A549 (cell line): Measurements from ENCODE around the gene ONECUT3. TPM values are rescaled to one million over a fixed set of nuclear protein-coding genes. Genes with fewer than 3 reads are reported as not detected.

Source experiments
- ATAC-seq, 2 experiments: fragments of 200-7000 bp in 1 of 2; fragments of >200 bp in 1 of 2; cut with Nextera tagmentation in 1 of 2; cut with Tn5 transposase in 1 of 2; 3 replicates each; pipeline versions ENCODE4 v1.8.0 to v1.9.1; 2018 to 2020; ENCODE audit warnings: mild to moderate bottlenecking in 1 of 2, moderate library complexity in 1 of 2
- CTCF ChIA-PET: fragments of 300-600 bp; sonication (Branson Sonifier 250); formaldehyde crosslinking; extraction: SDS; loops from one replicate; lab custom pipeline; 2021; ENCODE audit warnings: antibody characterized with exemption, inconsistent platforms; lab: Yijun Ruan, JAX
- POLR2A ChIA-PET: fragments of 350-600 bp; formaldehyde crosslinking; extraction: SDS; loops from one replicate; lab custom pipeline; 2021; ENCODE audit warnings: antibody characterized with exemption, inconsistent platforms; lab: Yijun Ruan, JAX
- DNase-seq, 2 experiments: peaks; one replicate each; pipeline versions ENCODE4 v3.0.0 to v3.0.0-alpha.2; 2011 to 2016; ENCODE audit warnings: low read depth in 1 of 2, low spot score in 1 of 2
- FAIRE-seq: peaks from 2 replicates; lab custom pipeline; 2011; peaks lifted over from hg19 to GRCh38; lab: Jason Lieb, UNC
- H3K27ac ChIP-seq, 2 experiments: fragments of >200 bp; sonication (Bioruptor Twin); formaldehyde crosslinking; 3 replicates each; pipeline ENCODE4 v1.5.1; 2016 to 2017
- H3K4me1 ChIP-seq: fragments of >200 bp; sonication (Bioruptor Twin); formaldehyde crosslinking; 3 replicates; pipeline ENCODE4 v1.6.1; 2016
- H3K4me2 ChIP-seq: fragments of >200 bp; sonication (Bioruptor Twin); formaldehyde crosslinking; 3 replicates; pipeline ENCODE4 v1.6.1; 2016
- H3K4me3 ChIP-seq: fragments of >200 bp; sonication (Bioruptor Twin); formaldehyde crosslinking; 3 replicates; pipeline ENCODE4 v1.5.1; 2016
- H3K9me3 ChIP-seq: fragments of >200 bp; sonication (Bioruptor Twin); formaldehyde crosslinking; 3 replicates; pipeline ENCODE4 v1.6.1; 2016
- BHLHE40 ChIP-seq: IDR thresholded peaks from 2 replicates; pipeline ENCODE4 v1.6.1; 2012; ENCODE audit warnings: low read depth, low read length, inconsistent platforms
- CEBPB ChIP-seq, 2 experiments: fragments of >200 bp in 1 of 2; sonication (Bioruptor Twin) in 1 of 2; formaldehyde crosslinking in 1 of 2; IDR thresholded peaks; 2 replicates each; pipeline ENCODE4 v1.6.1; 2012 to 2016
- EHF ChIP-seq: fragments of 250-450 bp; sonication (Bioruptor Pico); IDR thresholded peaks from 2 replicates; pipeline ENCODE4 v1.5.0; 2020; ENCODE audit warnings: mild to moderate bottlenecking
- EHMT2 ChIP-seq: fragments of 200-600 bp; sonication (generic); IDR thresholded peaks from 2 replicates; pipeline ENCODE4 v1.6.1; 2016; ENCODE audit warnings: antibody characterized with exemption, low read depth, mild to moderate bottlenecking, moderate library complexity
- EP300 ChIP-seq, 2 experiments: fragments of >200 bp; sonication (Bioruptor Twin); formaldehyde crosslinking; IDR thresholded peaks; 2 replicates in 1 of 2; 3 replicates in 1 of 2; pipeline ENCODE4 v1.6.1; 2016 to 2017
- HEYL ChIP-seq: fragments of 250-450 bp; sonication (Bioruptor Pico); IDR thresholded peaks from 2 replicates; pipeline ENCODE4 v1.8.0; 2021; ENCODE audit warnings: mild to moderate bottlenecking, moderate library complexity
- MYC ChIP-seq: IDR thresholded peaks from 2 replicates; pipeline ENCODE4 v1.6.1; 2012; ENCODE audit warnings: mild to moderate bottlenecking, inconsistent platforms, low read length, improper control_type of control experiment, borderline replicate concordance
- NFE2L2 ChIP-seq: fragments of 150-350 bp; conservative IDR thresholded peaks from 2 replicates; pipeline ENCODE4 v1.6.1; 2014; ENCODE audit warnings: low read length
- POLR2AphosphoS2 ChIP-seq: conservative IDR thresholded peaks from 2 replicates; pipeline ENCODE4 v1.6.1; 2012; ENCODE audit warnings: low read length, improper control_type of control experiment, inconsistent platforms
- SMC3 ChIP-seq: fragments of >200 bp; sonication (Bioruptor Twin); formaldehyde crosslinking; IDR thresholded peaks from 3 replicates; pipeline ENCODE4 v1.6.1; 2018; ENCODE audit warnings: inconsistent platforms
- SREBF2 ChIP-seq: fragments of 450-650 bp; IDR thresholded peaks from 2 replicates; pipeline ENCODE4 v1.6.1; 2014; ENCODE audit warnings: mild to moderate bottlenecking, moderate library complexity
- TP53 ChIP-seq: fragments of 250-450 bp; sonication (Bioruptor Pico); IDR thresholded peaks from 2 replicates; pipeline ENCODE4 v1.5.0; 2021; ENCODE audit warnings: mild to moderate bottlenecking, moderate library complexity
- ZSCAN20 ChIP-seq: fragments of 250-450 bp; sonication (Bioruptor Pico); IDR thresholded peaks from 2 replicates; pipeline ENCODE4 v1.8.0; 2022; ENCODE audit warnings: mild to moderate bottlenecking, moderate library complexity
- WGBS: methylation state at CpG from one replicate; pipeline ENCODE4 v1.1.6; 2017; ENCODE audit errors: missing lambda C conversion rate; 5-methylcytosine and 5-hydroxymethylcytosine counted together
- polyA plus RNA-seq, 4 experiments: library from polyadenylated mRNA; depleted of rRNA in 3 of 4; stranded (reverse); fragments of >200 nt; fragmentation: RNase III in 1 of 4; extraction: RNeasy Plus Mini Kit Qiagen cat#74134 plus additional on column Dnase treatment in 1 of 4; gene quantifications; 2 replicates in 3 of 4; 3 replicates in 1 of 4; pipeline ENCODE4 v1.2.3, GENCODE V29; 2011 to 2017
- small RNA-seq, 6 experiments: library from RNA; depleted of rRNA; stranded (forward); fragments of <200 nt; gene quantifications; one replicate each; pipeline ENCODE3, GENCODE V24; 2012
- TF ChIP-seq, protein P1 (sequence below): fragments of 150-350 bp; IDR thresholded peaks from 2 replicates; pipeline ENCODE4 v1.6.1; 2014; ENCODE audit warnings: low read depth, mild to moderate bottlenecking, low read length
- TF ChIP-seq, protein P2 (sequence below): fragments of 250-450 bp; sonication (Bioruptor Pico); IDR thresholded peaks from 2 replicates; pipeline ENCODE4 v1.5.0; 2020; ENCODE audit warnings: low read depth, mild to moderate bottlenecking, moderate library complexity
- TF ChIP-seq, protein P3 (sequence below): IDR thresholded peaks from 2 replicates; pipeline ENCODE4 v1.6.1; 2012; ENCODE audit warnings: low read depth, borderline replicate concordance
- TF ChIP-seq, protein P4 (sequence below): fragments of 200-600 bp; sonication (generic); IDR thresholded peaks from 2 replicates; pipeline ENCODE4 v1.6.1; 2016; ENCODE audit warnings: antibody characterized with exemption, mild to moderate bottlenecking, moderate library complexity
- TF ChIP-seq, protein P5 (sequence below): fragments of 450-650 bp; IDR thresholded peaks from 2 replicates; pipeline ENCODE4 v1.6.1; 2014; ENCODE audit warnings: antibody characterized with exemption

The ONECUT3 gene
- polyA plus RNA-seq, 2 of the 4 experiments (the other 2 are of a cell fraction): 0.01 TPM; not detected in 1

DNA sequence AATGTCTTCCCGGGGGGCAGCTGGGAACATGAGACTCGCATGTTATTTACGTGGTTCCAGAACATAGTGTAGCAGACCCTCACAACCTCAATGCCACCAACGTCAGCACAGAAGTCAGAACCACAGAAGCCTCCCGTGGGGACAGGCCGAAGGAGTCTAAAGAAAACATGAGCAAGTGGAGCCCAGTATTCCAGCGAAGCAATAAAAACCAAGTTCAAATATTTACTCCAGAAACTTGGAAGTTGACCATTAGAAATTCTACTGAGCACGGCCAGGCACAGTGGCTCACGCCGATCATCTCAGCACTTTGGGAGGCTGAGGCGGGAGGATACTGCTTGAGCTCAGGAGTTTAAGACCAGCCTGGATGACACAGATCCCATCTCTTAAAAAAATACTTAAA lies 76.7 kb downstream of the ONECUT3 start:
- H3K4me2 ChIP-seq: no peak overlapping the region
- TF ChIP-seq ZSCAN20 (no peak), SREBF2 (no peak), EHF (CRISPR knock-in tag) (no peak), EP300 (IDR thresholded peaks at IDR 0.05) (no peak), EHMT2 (no peak), MYC (no peak)
- TF ChIP-seq, protein P1, sequence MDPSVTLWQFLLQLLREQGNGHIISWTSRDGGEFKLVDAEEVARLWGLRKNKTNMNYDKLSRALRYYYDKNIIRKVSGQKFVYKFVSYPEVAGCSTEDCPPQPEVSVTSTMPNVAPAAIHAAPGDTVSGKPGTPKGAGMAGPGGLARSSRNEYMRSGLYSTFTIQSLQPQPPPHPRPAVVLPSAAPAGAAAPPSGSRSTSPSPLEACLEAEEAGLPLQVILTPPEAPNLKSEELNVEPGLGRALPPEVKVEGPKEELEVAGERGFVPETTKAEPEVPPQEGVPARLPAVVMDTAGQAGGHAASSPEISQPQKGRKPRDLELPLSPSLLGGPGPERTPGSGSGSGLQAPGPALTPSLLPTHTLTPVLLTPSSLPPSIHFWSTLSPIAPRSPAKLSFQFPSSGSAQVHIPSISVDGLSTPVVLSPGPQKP: no peak
- TF ChIP-seq, protein P2, sequence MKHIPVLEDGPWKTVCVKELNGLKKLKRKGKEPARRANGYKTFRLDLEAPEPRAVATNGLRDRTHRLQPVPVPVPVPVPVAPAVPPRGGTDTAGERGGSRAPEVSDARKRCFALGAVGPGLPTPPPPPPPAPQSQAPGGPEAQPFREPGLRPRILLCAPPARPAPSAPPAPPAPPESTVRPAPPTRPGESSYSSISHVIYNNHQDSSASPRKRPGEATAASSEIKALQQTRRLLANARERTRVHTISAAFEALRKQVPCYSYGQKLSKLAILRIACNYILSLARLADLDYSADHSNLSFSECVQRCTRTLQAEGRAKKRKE (CRISPR knock-in tag): no peak
- TF ChIP-seq, protein P3, sequence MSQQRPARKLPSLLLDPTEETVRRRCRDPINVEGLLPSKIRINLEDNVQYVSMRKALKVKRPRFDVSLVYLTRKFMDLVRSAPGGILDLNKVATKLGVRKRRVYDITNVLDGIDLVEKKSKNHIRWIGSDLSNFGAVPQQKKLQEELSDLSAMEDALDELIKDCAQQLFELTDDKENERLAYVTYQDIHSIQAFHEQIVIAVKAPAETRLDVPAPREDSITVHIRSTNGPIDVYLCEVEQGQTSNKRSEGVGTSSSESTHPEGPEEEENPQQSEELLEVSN: no peak
- TF ChIP-seq, protein P4, sequence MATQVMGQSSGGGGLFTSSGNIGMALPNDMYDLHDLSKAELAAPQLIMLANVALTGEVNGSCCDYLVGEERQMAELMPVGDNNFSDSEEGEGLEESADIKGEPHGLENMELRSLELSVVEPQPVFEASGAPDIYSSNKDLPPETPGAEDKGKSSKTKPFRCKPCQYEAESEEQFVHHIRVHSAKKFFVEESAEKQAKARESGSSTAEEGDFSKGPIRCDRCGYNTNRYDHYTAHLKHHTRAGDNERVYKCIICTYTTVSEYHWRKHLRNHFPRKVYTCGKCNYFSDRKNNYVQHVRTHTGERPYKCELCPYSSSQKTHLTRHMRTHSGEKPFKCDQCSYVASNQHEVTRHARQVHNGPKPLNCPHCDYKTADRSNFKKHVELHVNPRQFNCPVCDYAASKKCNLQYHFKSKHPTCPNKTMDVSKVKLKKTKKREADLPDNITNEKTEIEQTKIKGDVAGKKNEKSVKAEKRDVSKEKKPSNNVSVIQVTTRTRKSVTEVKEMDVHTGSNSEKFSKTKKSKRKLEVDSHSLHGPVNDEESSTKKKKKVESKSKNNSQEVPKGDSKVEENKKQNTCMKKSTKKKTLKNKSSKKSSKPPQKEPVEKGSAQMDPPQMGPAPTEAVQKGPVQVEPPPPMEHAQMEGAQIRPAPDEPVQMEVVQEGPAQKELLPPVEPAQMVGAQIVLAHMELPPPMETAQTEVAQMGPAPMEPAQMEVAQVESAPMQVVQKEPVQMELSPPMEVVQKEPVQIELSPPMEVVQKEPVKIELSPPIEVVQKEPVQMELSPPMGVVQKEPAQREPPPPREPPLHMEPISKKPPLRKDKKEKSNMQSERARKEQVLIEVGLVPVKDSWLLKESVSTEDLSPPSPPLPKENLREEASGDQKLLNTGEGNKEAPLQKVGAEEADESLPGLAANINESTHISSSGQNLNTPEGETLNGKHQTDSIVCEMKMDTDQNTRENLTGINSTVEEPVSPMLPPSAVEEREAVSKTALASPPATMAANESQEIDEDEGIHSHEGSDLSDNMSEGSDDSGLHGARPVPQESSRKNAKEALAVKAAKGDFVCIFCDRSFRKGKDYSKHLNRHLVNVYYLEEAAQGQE: no peak
- no peak for FAIRE-seq
- 84% methylated on average over 11 of the region's 11 CpGs for WGBS
- no peak for ATAC-seq
- POLR2A ChIA-PET: no interaction called here
- H3K4me3 ChIP-seq: no peak overlapping the region
- no peak overlapping the region for H3K27ac ChIP-seq
- no peaks in the 10 kb centered on the region for H3K9me3 ChIP-seq
- H3K4me1 ChIP-seq: peaks cover 10% of the 10 kb centered on the region
- CTCF ChIA-PET: interaction anchor here (1.4 to 14.1 kb wide), 4 partner anchors 11 to 158 kb away, joined by 5 to 212 read pairs (median 5); no protein-coding TSS in a partner anchor
- no peak for DNase-seq

DNA sequence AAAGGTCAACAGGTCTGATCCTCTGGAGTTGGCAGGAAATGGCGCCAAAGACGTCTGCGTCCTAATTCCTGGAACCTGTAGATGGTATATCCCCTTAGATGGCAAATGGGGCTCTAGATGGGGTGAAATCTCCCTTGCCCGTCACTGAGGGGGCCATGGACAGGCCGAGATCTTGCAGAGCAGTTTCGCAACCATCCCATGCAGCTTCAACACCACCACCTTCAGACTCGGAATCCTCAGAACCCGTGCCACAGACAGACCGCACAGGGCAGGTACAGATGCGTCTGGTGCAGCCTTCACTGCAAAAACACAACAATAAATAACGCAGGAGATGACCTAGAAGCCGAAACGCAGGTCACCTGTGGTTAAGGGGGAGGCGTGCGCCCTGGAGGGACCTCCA lies 77.3 kb downstream of the ONECUT3 start:
- no peak overlapping the region for H3K27ac ChIP-seq
- POLR2A ChIA-PET: no interaction called here
- FAIRE-seq: no peak
- ATAC-seq: no peak
- DNase-seq: no peak
- H3K4me3 ChIP-seq: no peak overlapping the region
- H3K4me2 ChIP-seq: no peak overlapping the region
- CTCF ChIA-PET: interaction anchor here (1.4 to 14.1 kb wide), 4 partner anchors 10 to 158 kb away, joined by 5 to 212 read pairs (median 5); no protein-coding TSS in a partner anchor
- H3K4me1 ChIP-seq: peaks cover 10% of the 10 kb centered on the region
- 96% methylated on average over 15 of the region's 15 CpGs for WGBS
- TF ChIP-seq BHLHE40 (no peak), ZSCAN20 (no peak), SMC3 (no peak), HEYL (no peak), NFE2L2 (no peak), CEBPB (IDR thresholded peaks at IDR 0.05) (peak in 1 of 2 experiments; percentile 31; a peak in 1 of 4 replicates), TP53 (CRISPR knock-in tag) (no peak), POLR2AphosphoS2 (no peak)
- TF ChIP-seq, protein P5, sequence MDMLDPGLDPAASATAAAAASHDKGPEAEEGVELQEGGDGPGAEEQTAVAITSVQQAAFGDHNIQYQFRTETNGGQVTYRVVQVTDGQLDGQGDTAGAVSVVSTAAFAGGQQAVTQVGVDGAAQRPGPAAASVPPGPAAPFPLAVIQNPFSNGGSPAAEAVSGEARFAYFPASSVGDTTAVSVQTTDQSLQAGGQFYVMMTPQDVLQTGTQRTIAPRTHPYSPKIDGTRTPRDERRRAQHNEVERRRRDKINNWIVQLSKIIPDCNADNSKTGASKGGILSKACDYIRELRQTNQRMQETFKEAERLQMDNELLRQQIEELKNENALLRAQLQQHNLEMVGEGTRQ: no peak
- no peaks in the 10 kb centered on the region for H3K9me3 ChIP-seq

Small RNA genes lying within 50 kb of the gene (small RNA-seq; reads per million reads assigned to genes)
- 0 reads per million in 6 experiments for gene RF00017

Other genes with a start within 250 kb of the ONECUT3 start
- gene ADAMTSL5, start 240.5 kb upstream of the ONECUT3 start, polyA plus RNA-seq (2011; rRNA removed): 1.4 and 2.3 TPM in 2 replicates
- gene ADAMTSL5, start 240.5 kb upstream of the ONECUT3 start, polyA plus RNA-seq (2017; fragmentation: RNase III; extraction: RNeasy Plus Mini Kit Qiagen cat#74134 plus additional on column Dnase treatment): 3.0 to 4.1 TPM (median 3.1 TPM) in 3 replicates
- gene PLK5, start 229.4 kb upstream of the ONECUT3 start, polyA plus RNA-seq (2011; rRNA removed): not detected in 2 replicates
- not detected in 3 replicates for gene PLK5, start 229.4 kb upstream of the ONECUT3 start, polyA plus RNA-seq (2017; fragmentation: RNase III; extraction: RNeasy Plus Mini Kit Qiagen cat#74134 plus additional on column Dnase treatment)
- 1.4 and 2.1 TPM in 2 replicates for gene MEX3D, start 185.2 kb upstream of the ONECUT3 start, polyA plus RNA-seq (2011; rRNA removed)
- 6.6 to 7.5 TPM (median 7.1 TPM) in 3 replicates for gene MEX3D, start 185.2 kb upstream of the ONECUT3 start, polyA plus RNA-seq (2017; fragmentation: RNase III; extraction: RNeasy Plus Mini Kit Qiagen cat#74134 plus additional on column Dnase treatment)
- gene MBD3, start 160.6 kb upstream of the ONECUT3 start, polyA plus RNA-seq (2011; rRNA removed): 22.7 and 23.3 TPM in 2 replicates
- 35.1 to 41.4 TPM (median 39.2 TPM) in 3 replicates for gene MBD3, start 160.6 kb upstream of the ONECUT3 start, polyA plus RNA-seq (2017; fragmentation: RNase III; extraction: RNeasy Plus Mini Kit Qiagen cat#74134 plus additional on column Dnase treatment)
- gene UQCR11, start 148.0 kb upstream of the ONECUT3 start, polyA plus RNA-seq (2011; rRNA removed): 111 and 136 TPM in 2 replicates
- 152 to 167 TPM (median 159 TPM) in 3 replicates for gene UQCR11, start 148.0 kb upstream of the ONECUT3 start, polyA plus RNA-seq (2017; fragmentation: RNase III; extraction: RNeasy Plus Mini Kit Qiagen cat#74134 plus additional on column Dnase treatment)
- gene TCF3, start 100.9 kb upstream of the ONECUT3 start, polyA plus RNA-seq (2011; rRNA removed): 21.3 and 25.6 TPM in 2 replicates
- gene TCF3, start 100.9 kb upstream of the ONECUT3 start, polyA plus RNA-seq (2017; fragmentation: RNase III; extraction: RNeasy Plus Mini Kit Qiagen cat#74134 plus additional on column Dnase treatment): 49.5 to 55.9 TPM (median 52.6 TPM) in 3 replicates
- 2.7 and 4.7 TPM in 2 replicates for gene ATP8B3, start 58.8 kb downstream of the ONECUT3 start, polyA plus RNA-seq (2011; rRNA removed)
- gene ATP8B3, start 58.8 kb downstream of the ONECUT3 start, polyA plus RNA-seq (2017; fragmentation: RNase III; extraction: RNeasy Plus Mini Kit Qiagen cat#74134 plus additional on column Dnase treatment): 3.2 to 4.2 TPM (median 3.9 TPM) in 3 replicates
- 5.6 and 7.3 TPM in 2 replicates for gene REXO1, start 95.0 kb downstream of the ONECUT3 start, polyA plus RNA-seq (2011; rRNA removed)
- gene REXO1, start 95.0 kb downstream of the ONECUT3 start, polyA plus RNA-seq (2017; fragmentation: RNase III; extraction: RNeasy Plus Mini Kit Qiagen cat#74134 plus additional on column Dnase treatment): 13.8 to 15.6 TPM (median 14.5 TPM) in 3 replicates
- 4.1 and 5.8 TPM in 2 replicates for gene KLF16, start 110.1 kb downstream of the ONECUT3 start, polyA plus RNA-seq (2011; rRNA removed)
- 23.9 to 28.0 TPM (median 25.7 TPM) in 3 replicates for gene KLF16, start 110.1 kb downstream of the ONECUT3 start, polyA plus RNA-seq (2017; fragmentation: RNase III; extraction: RNeasy Plus Mini Kit Qiagen cat#74134 plus additional on column Dnase treatment)
- 12.8 and 14.8 TPM in 2 replicates for gene ABHD17A, start 132.0 kb downstream of the ONECUT3 start, polyA plus RNA-seq (2011; rRNA removed)
- 20.9 to 23.1 TPM (median 21.7 TPM) in 3 replicates for gene ABHD17A, start 132.0 kb downstream of the ONECUT3 start, polyA plus RNA-seq (2017; fragmentation: RNase III; extraction: RNeasy Plus Mini Kit Qiagen cat#74134 plus additional on column Dnase treatment)
- 0.65 and 0.66 TPM in 2 replicates for gene ADAT3, start 151.9 kb downstream of the ONECUT3 start, polyA plus RNA-seq (2011; rRNA removed)
- 4.2 to 5.6 TPM (median 5.3 TPM) in 3 replicates for gene ADAT3, start 151.9 kb downstream of the ONECUT3 start, polyA plus RNA-seq (2017; fragmentation: RNase III; extraction: RNeasy Plus Mini Kit Qiagen cat#74134 plus additional on column Dnase treatment)
- gene SCAMP4, start 151.9 kb downstream of the ONECUT3 start, polyA plus RNA-seq (2011; rRNA removed): 7.6 and 11.9 TPM in 2 replicates
- gene SCAMP4, start 151.9 kb downstream of the ONECUT3 start, polyA plus RNA-seq (2017; fragmentation: RNase III; extraction: RNeasy Plus Mini Kit Qiagen cat#74134 plus additional on column Dnase treatment): 60.9 to 63.4 TPM (median 63.0 TPM) in 3 replicates
- 14.4 and 15.5 TPM in 2 replicates for gene CSNK1G2, start 187.7 kb downstream of the ONECUT3 start, polyA plus RNA-seq (2011; rRNA removed)
- gene CSNK1G2, start 187.7 kb downstream of the ONECUT3 start, polyA plus RNA-seq (2017; fragmentation: RNase III; extraction: RNeasy Plus Mini Kit Qiagen cat#74134 plus additional on column Dnase treatment): 36.9 to 43.7 TPM (median 42.0 TPM) in 3 replicates